Endothelial cell of umbilical vein (primary cell): ENCODE data around the gene SUGP2. TPM values are rescaled to one million over a fixed set of nuclear protein-coding genes. Genes with fewer than 3 reads are reported as not detected.

Source experiments
- BruUV-seq: library from RNA; stranded (reverse); fragments of 400-500 nt; replicated peaks from 2 replicates; lab custom pipeline; 2021; lab: Mats Ljungman, UMichigan
- CTCF ChIA-PET: fragments of 300-600, 350-600 bp; sonication (Branson Sonifier 250); formaldehyde crosslinking; loops from one replicate; lab custom pipeline; 2021; ENCODE audit warnings: antibody characterized with exemption, inconsistent platforms; lab: Charles Lee
- POLR2A ChIA-PET: fragments of 300-600, 350-600 bp; sonication (Branson Sonifier 250); formaldehyde crosslinking; loops from one replicate; lab custom pipeline; 2021; ENCODE audit warnings: antibody characterized with exemption, inconsistent platforms; lab: Charles Lee
- DNase-seq: peaks from one replicate; pipeline ENCODE4 v3.0.0-alpha.2; 2011; ENCODE audit warnings: low read depth, low spot score
- FAIRE-seq: peaks from 2 replicates; lab custom pipeline; 2011; peaks lifted over from hg19 to GRCh38; lab: Jason Lieb, UNC
- H2AFZ ChIP-seq: 2 replicates; pipeline ENCODE4 v1.6.0; 2012; ENCODE audit warnings: low read depth, low read length, control low read depth, inconsistent platforms
- H3K27ac ChIP-seq: 2 replicates; pipeline ENCODE4 v1.5.1; 2011; ENCODE audit warnings: low read depth, mild to moderate bottlenecking, control low read depth, low read length, moderate library complexity; ENCODE audit not compliant: insufficient read depth
- H3K27me3 ChIP-seq, 2 experiments: 2 replicates each; pipeline versions ENCODE4 v1.6.0 to v1.6.1; 2011; ENCODE audit warnings: low read length in 2 of 2, mixed read lengths in 1 of 2; ENCODE audit not compliant: control insufficient read depth in 2 of 2, insufficient read depth in 2 of 2
- H3K36me3 ChIP-seq, 2 experiments: 2 replicates in 1 of 2; 3 replicates in 1 of 2; pipeline ENCODE4 v1.5.1; 2011; ENCODE audit warnings: low read length in 2 of 2, mild to moderate bottlenecking in 1 of 2, moderate library complexity in 1 of 2; ENCODE audit not compliant: control insufficient read depth in 2 of 2, insufficient read depth in 2 of 2; ENCODE audit errors: extremely low read depth in 1 of 2
- H3K4me1 ChIP-seq: 3 replicates; pipeline ENCODE4 v1.5.1; 2011; ENCODE audit warnings: mild to moderate bottlenecking, low read length; ENCODE audit not compliant: control insufficient read depth, insufficient read depth; ENCODE audit errors: extremely low read depth
- H3K4me2 ChIP-seq: 2 replicates; pipeline ENCODE4 v1.6.1; 2011; ENCODE audit warnings: low read length, control low read depth, mixed read lengths; ENCODE audit not compliant: insufficient read depth
- H3K4me3 ChIP-seq, 3 experiments: fragments of 200-600 bp in 1 of 3; sonication (generic), shearing (Covaris generic) in 1 of 3; replicated peaks in 1 of 3; 2 replicates each; pipeline ENCODE4 v1.5.1; 2011 to 2016; ENCODE audit warnings: control low read depth in 3 of 3, low read length in 3 of 3, mild to moderate bottlenecking in 2 of 3, inconsistent platforms in 1 of 3, low read depth in 1 of 3, moderate library complexity in 1 of 3; ENCODE audit not compliant: insufficient read depth in 1 of 3
- H3K79me2 ChIP-seq: 2 replicates; pipeline ENCODE4 v1.6.0; 2012; ENCODE audit warnings: low read length, inconsistent platforms; ENCODE audit not compliant: control insufficient read depth, insufficient read depth
- H3K9ac ChIP-seq: replicated peaks from 2 replicates; pipeline ENCODE3; 2011; ENCODE audit warnings: low read length, control low read depth; ENCODE audit not compliant: insufficient read depth; ENCODE audit errors: extremely low read depth
- H3K9me1 ChIP-seq: replicated peaks from 3 replicates; pipeline ENCODE4 v1.6.0; 2011; ENCODE audit warnings: mild to moderate bottlenecking, low read length; ENCODE audit not compliant: control insufficient read depth, insufficient read depth; ENCODE audit errors: extremely low read depth
- H3K9me3 ChIP-seq: replicated peaks from 2 replicates; pipeline ENCODE4 v1.5.1; 2012; ENCODE audit warnings: low read length, inconsistent platforms; ENCODE audit not compliant: control insufficient read depth, insufficient read depth
- H4K20me1 ChIP-seq: replicated peaks from 2 replicates; pipeline ENCODE3; 2011; ENCODE audit warnings: mild to moderate bottlenecking, low read length; ENCODE audit not compliant: control insufficient read depth, insufficient read depth; ENCODE audit errors: extremely low read depth
- EZH2 ChIP-seq: IDR thresholded peaks from 2 replicates; pipeline ENCODE4 v1.6.1; 2012; ENCODE audit warnings: borderline replicate concordance, low read depth, mild to moderate bottlenecking, moderate library complexity, low read length, inconsistent platforms; ENCODE audit not compliant: severe bottlenecking
- GATA2 ChIP-seq: IDR thresholded peaks from 2 replicates; pipeline ENCODE4 v1.7.0; 2011; ENCODE audit warnings: low read depth, mild to moderate bottlenecking, moderate library complexity, mixed read lengths, low read length; ENCODE audit not compliant: insufficient read length, insufficient read depth
- JUN ChIP-seq: IDR thresholded peaks from 2 replicates; pipeline ENCODE4 v1.6.1; 2011; ENCODE audit warnings: borderline replicate concordance, low read depth; ENCODE audit not compliant: insufficient read length, insufficient read depth
- MYC ChIP-seq: IDR thresholded peaks from one replicate; pipeline ENCODE4 v1.6.1; 2011; ENCODE audit warnings: mild to moderate bottlenecking, low read depth, low read length
- POLR2AphosphoS5 ChIP-seq: IDR thresholded peaks from 2 replicates; pipeline ENCODE4 v1.6.1; 2012; ENCODE audit warnings: low read depth, mild to moderate bottlenecking, control low read depth, low read length, moderate library complexity; ENCODE audit not compliant: insufficient read depth
- dilution Hi-C: fragments of 300-500 bp; cut with MboI; formaldehyde crosslinking; loops from one replicate; pipeline ENCODE4 v1.15.0; 2019; ENCODE audit warnings: low sequenced_read_pairs; ENCODE audit not compliant: extremely low pct_ligation_motif_present
- intact Hi-C: fragments of 100-400 bp; cut with micrococcal nuclease; formaldehyde crosslinking; loops from one replicate; pipeline ENCODE4 v1.10.0; 2022
- polyA plus RNA-seq, 4 experiments: library from polyadenylated mRNA; depleted of rRNA in 3 of 4; stranded (reverse) in 3 of 4; unstranded in 1 of 4; fragments of >200 nt; gene quantifications; 2 replicates each; pipeline versions ENCODE4 v1.2.1 to v1.2.3, GENCODE V29; 2011 to 2012; ENCODE audit warnings: missing spikeins in 1 of 4
- total RNA-seq: library from RNA; stranded (reverse); gene quantifications from 2 replicates; pipeline ENCODE4 v1.2.3, GENCODE V29; 2021
- TF ChIP-seq, protein P1 (sequence below), 2 donors: IDR thresholded peaks; 1 replicate in 1 of 2; 2 replicates in 1 of 2; pipeline ENCODE4 v1.5.1; 2011; ENCODE audit warnings: low read length in 2 of 2, mild to moderate bottlenecking in 2 of 2, moderate library complexity in 2 of 2, control low read depth in 1 of 2, inconsistent platforms in 1 of 2, low read depth in 1 of 2; ENCODE audit not compliant: insufficient read depth in 1 of 2; ENCODE audit errors: extremely low read depth in 1 of 2

The SUGP2 gene
- total and polyA plus RNA-seq, 2 donors (not counting 3 experiments of a cell fraction or from before 2014, with no cell fraction given), result 44.6 to 79.7 TPM

DNA sequence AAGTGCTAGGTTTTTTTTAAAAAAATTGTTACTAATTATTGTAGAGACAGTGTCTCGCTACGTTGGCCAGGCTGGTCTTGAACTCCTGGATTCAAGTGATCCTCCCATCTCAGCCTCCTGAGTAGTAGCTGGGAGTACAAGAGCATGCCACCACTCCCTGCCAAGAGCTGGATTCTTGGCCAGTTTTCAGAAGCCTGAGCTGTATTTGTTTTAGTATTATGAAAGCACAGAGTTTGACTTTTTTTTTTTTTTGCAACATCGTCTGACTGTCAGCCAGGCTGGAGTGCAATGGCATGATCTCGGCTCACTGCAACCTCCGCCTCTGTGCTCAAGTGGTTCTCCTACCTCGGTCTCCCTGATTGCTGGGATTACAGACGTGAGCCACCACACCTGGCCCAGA, 7.1 kb upstream of the SUGP2 start:
- CTCF ChIA-PET, result no interaction called here
- DNase-seq, result no peak
- Histone ChIP-seq H3K36me3 (peaks cover 3 to 12% of the 10 kb centered on the region in 2 experiments), H3K4me1 (no peaks in the 10 kb centered on the region), H3K9ac (no peak overlapping the region), H2AFZ (no peak overlapping the region), H4K20me1 (no peaks in the 10 kb centered on the region), H3K27ac (no peak overlapping the region), H3K79me2 (peaks cover 34% of the 10 kb centered on the region), H3K9me3 (no peaks in the 10 kb centered on the region), H3K4me2 (no peak overlapping the region), H3K4me3 (no peak overlapping the region), H3K9me1 (no peaks in the 10 kb centered on the region), H3K27me3 (no peaks in the 10 kb centered on the region)
- TF ChIP-seq GATA2 (no peak), JUN (no peak)
- TF ChIP-seq, protein P1, sequence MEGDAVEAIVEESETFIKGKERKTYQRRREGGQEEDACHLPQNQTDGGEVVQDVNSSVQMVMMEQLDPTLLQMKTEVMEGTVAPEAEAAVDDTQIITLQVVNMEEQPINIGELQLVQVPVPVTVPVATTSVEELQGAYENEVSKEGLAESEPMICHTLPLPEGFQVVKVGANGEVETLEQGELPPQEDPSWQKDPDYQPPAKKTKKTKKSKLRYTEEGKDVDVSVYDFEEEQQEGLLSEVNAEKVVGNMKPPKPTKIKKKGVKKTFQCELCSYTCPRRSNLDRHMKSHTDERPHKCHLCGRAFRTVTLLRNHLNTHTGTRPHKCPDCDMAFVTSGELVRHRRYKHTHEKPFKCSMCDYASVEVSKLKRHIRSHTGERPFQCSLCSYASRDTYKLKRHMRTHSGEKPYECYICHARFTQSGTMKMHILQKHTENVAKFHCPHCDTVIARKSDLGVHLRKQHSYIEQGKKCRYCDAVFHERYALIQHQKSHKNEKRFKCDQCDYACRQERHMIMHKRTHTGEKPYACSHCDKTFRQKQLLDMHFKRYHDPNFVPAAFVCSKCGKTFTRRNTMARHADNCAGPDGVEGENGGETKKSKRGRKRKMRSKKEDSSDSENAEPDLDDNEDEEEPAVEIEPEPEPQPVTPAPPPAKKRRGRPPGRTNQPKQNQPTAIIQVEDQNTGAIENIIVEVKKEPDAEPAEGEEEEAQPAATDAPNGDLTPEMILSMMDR (IDR thresholded peaks at IDR 0.05; ENCODE audit: extremely low read depth in 1 of 2, insufficient read depth in 1 of 2, low read depth in 1 of 2, low read length in 2 of 2), result no peak
- POLR2A ChIA-PET, result interaction anchor here (0.6 kb wide), 1 partner anchor 65 kb away, joined by 3 read pairs; no protein-coding TSS in a partner anchor
- dilution Hi-C loops (no loop called here), intact Hi-C loops (no loop called here)
- FAIRE-seq, result no peak
- no TSS peak for BruUV-seq

DNA sequence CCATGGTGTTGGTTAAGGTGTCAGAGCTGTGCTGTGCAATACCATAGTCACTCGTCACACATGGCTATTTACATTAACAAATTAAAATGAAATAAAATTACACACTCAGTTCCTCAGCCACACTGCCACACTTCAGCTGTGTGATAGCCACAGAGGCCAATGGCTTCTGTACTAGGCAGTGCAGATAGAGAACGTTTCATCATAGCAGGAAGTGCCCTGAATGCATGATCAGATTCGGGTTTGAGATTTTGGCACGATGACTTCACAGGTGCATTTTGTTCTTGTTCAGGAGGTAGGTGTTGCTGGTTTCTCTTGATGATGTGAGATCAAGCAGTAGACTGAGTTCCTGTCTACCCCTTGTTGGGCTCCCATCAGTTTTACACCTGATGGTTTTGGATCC, 6.6 kb upstream of the SUGP2 start:
- intact Hi-C loops (no loop called here), dilution Hi-C loops (no loop called here)
- CTCF ChIA-PET, result no interaction called here
- no peak overlapping the region for H3K4me3 ChIP-seq
- H3K36me3 ChIP-seq, result peaks cover 3 to 12% of the 10 kb centered on the region in 2 experiments
- FAIRE-seq, result no peak
- no peaks in the 10 kb centered on the region for H3K27me3 ChIP-seq
- no peaks in the 10 kb centered on the region for H3K9me3 ChIP-seq
- DNase-seq, result no peak
- H3K4me2 ChIP-seq, result no peak overlapping the region
- no peak overlapping the region for H3K27ac ChIP-seq
- H3K9ac ChIP-seq, result no peak overlapping the region
- peaks cover 39% of the 10 kb centered on the region for H3K79me2 ChIP-seq
- TF ChIP-seq MYC (no peak), JUN (no peak), GATA2 (no peak), POLR2AphosphoS5 (no peak), EZH2 (no peak)
- TF ChIP-seq, protein P1 (IDR thresholded peaks at IDR 0.05; ENCODE audit: extremely low read depth in 1 of 2, insufficient read depth in 1 of 2, low read depth in 1 of 2, low read length in 2 of 2), result no peak
- no peaks in the 10 kb centered on the region for H3K4me1 ChIP-seq
- no TSS peak for BruUV-seq
- H4K20me1 ChIP-seq, result no peaks in the 10 kb centered on the region
- no peaks in the 10 kb centered on the region for H3K9me1 ChIP-seq
- H2AFZ ChIP-seq, result no peak overlapping the region
- POLR2A ChIA-PET, result interaction anchor here (0.6 kb wide), 1 partner anchor 65 kb away, joined by 3 read pairs; no protein-coding TSS in a partner anchor
